GM23338 (cell line): Measurements from ENCODE around the gene IQCK. TPM values are rescaled to one million over a fixed set of nuclear protein-coding genes. Genes with fewer than 3 reads are reported as not detected.
A peak's percentile ranks its signal among the peaks of the same experiment; 100 is the strongest.

ENCODE experiments used
- ATAC-seq: fragments of 200-7000 bp; cut with Tn5 transposase; 3 replicates; pipeline ENCODE4 v1.9.1; 2020
- DNase-seq: peaks from one replicate; pipeline ENCODE4 v3.0.0-alpha.2; 2015; ENCODE audit warnings: low spot score
- H2AFZ ChIP-seq: fragments of 200-600 bp; sonication (generic); 2 replicates; pipeline ENCODE4 v1.8.0; 2016; ENCODE audit warnings: antibody characterized with exemption, mild to moderate bottlenecking, moderate library complexity
- H3F3A ChIP-seq: fragments of 200-600 bp; sonication (generic); replicated peaks from 2 replicates; pipeline ENCODE4 v1.8.0; 2017; ENCODE audit warnings: antibody characterized with exemption, mixed run types, low read depth
- H3K27ac ChIP-seq: fragments of 200-600 bp; sonication (generic); 2 replicates; pipeline ENCODE4 v1.6.1; 2016; ENCODE audit warnings: low read depth
- H3K27me3 ChIP-seq: fragments of 200-600 bp; sonication (generic); 2 replicates; pipeline ENCODE4 v1.8.0; 2016; ENCODE audit warnings: mild to moderate bottlenecking, mixed run types, moderate library complexity; ENCODE audit not compliant: insufficient read depth
- H3K36me3 ChIP-seq: fragments of 200-600 bp; sonication (generic); 2 replicates; pipeline ENCODE4 v1.8.0; 2016; ENCODE audit warnings: mild to moderate bottlenecking; ENCODE audit not compliant: insufficient read depth
- H3K4me1 ChIP-seq: fragments of 200-600 bp; sonication (generic); 2 replicates; pipeline ENCODE4 v1.8.0; 2016; ENCODE audit warnings: mild to moderate bottlenecking, moderate library complexity; ENCODE audit not compliant: insufficient read depth
- H3K4me2 ChIP-seq: fragments of 200-600 bp; sonication (generic); 2 replicates; pipeline ENCODE4 v1.7.1; 2017; ENCODE audit warnings: mixed run types
- H3K4me3 ChIP-seq: fragments of 200-600 bp; sonication (generic); 2 replicates; pipeline ENCODE4 v1.6.1; 2016; ENCODE audit warnings: mixed run types
- H3K79me2 ChIP-seq: fragments of 200-600 bp; sonication (generic); replicated peaks from 2 replicates; pipeline ENCODE4 v1.8.0; 2017; ENCODE audit warnings: mild to moderate bottlenecking; ENCODE audit not compliant: insufficient read depth
- H3K9me2 ChIP-seq: fragments of 200-600 bp; sonication (generic); 2 replicates; pipeline ENCODE4 v1.8.0; 2017; ENCODE audit not compliant: insufficient read depth
- H4K20me1 ChIP-seq: fragments of 200-600 bp; sonication (generic); replicated peaks from 2 replicates; pipeline ENCODE4 v1.8.0; 2017; ENCODE audit warnings: mild to moderate bottlenecking; ENCODE audit not compliant: insufficient read depth
- H3K27ac Mint-ChIP-seq: 2 replicates; pipeline ENCODE4 v1.8.0; 2020; ENCODE audit warnings: inconsistent platforms, mild to moderate bottlenecking, moderate library complexity, mixed read lengths
- H3K27me3 Mint-ChIP-seq: 3 replicates; pipeline ENCODE4 v1.8.0; 2022; ENCODE audit warnings: low read depth, mild to moderate bottlenecking, moderate library complexity, mixed read lengths, inconsistent platforms; ENCODE audit not compliant: insufficient read depth, poor library complexity
- H3K36me3 Mint-ChIP-seq: 3 replicates; pipeline ENCODE4 v1.8.0; 2021; ENCODE audit warnings: low read depth, mild to moderate bottlenecking, inconsistent platforms, moderate library complexity, mixed read lengths
- H3K4me1 Mint-ChIP-seq: 3 replicates; pipeline ENCODE4 v1.8.0; 2020; ENCODE audit warnings: mild to moderate bottlenecking, inconsistent platforms, mixed read lengths
- H3K4me3 Mint-ChIP-seq: 3 replicates; pipeline ENCODE4 v1.8.0; 2021; ENCODE audit warnings: moderate library complexity, mild to moderate bottlenecking, inconsistent platforms, mixed read lengths
- H3K9me3 Mint-ChIP-seq: 3 replicates; pipeline ENCODE4 v1.8.0; 2020; ENCODE audit warnings: moderate library complexity, mild to moderate bottlenecking, inconsistent platforms, mixed read lengths
- ETS1 ChIP-seq: IDR thresholded peaks from 2 replicates; pipeline ENCODE4 v1.6.1; 2016; ENCODE audit warnings: antibody characterized with exemption
- EZH2 ChIP-seq: fragments of 200-600 bp; sonication (generic); IDR thresholded peaks from one replicate; pipeline ENCODE4 v1.8.0; 2017; ENCODE audit warnings: antibody characterized with exemption, mild to moderate bottlenecking, low read depth; ENCODE audit not compliant: unreplicated experiment
- NANOG ChIP-seq: IDR thresholded peaks from 2 replicates; pipeline ENCODE4 v1.6.1; 2016; ENCODE audit warnings: antibody characterized with exemption, borderline replicate concordance
- STAT1 ChIP-seq: IDR thresholded peaks from one replicate; pipeline ENCODE4 v1.6.1; 2016; ENCODE audit warnings: antibody characterized with exemption; ENCODE audit not compliant: unreplicated experiment
- ZNF114 ChIP-seq: fragments of 250-450 bp; sonication (Bioruptor Pico); IDR thresholded peaks from 2 replicates; pipeline ENCODE4 v1.5.0; 2020; ENCODE audit warnings: mild to moderate bottlenecking, moderate library complexity
- polyA plus RNA-seq: library from polyadenylated mRNA; unstranded; fragments of >200 nt; fragmentation: Nextera tagmentation; extraction: Ambion mirVana; gene quantifications from 2 replicates; pipeline ENCODE4 v1.2.1, GENCODE V29; 2016
- total RNA-seq: library from RNA; depleted of rRNA; stranded (reverse); fragments of >200 nt; shearing (Covaris generic); gene quantifications from 2 replicates; pipeline ENCODE4 v1.2.3, GENCODE V29; 2014
- TF ChIP-seq, protein P1 (sequence below): IDR thresholded peaks from one replicate; pipeline ENCODE4 v1.6.1; 2018; ENCODE audit warnings: antibody characterized with exemption; ENCODE audit not compliant: unreplicated experiment
- TF ChIP-seq, protein P2 (sequence below), 2 experiments: fragments of 200-600 bp in 1 of 2; sonication (generic) in 1 of 2; conservative IDR thresholded peaks; 2 replicates each; pipeline versions ENCODE4 v1.5.1 to v1.6.1; 2016 to 2017; ENCODE audit warnings: antibody characterized with exemption in 2 of 2, low read depth in 2 of 2, mild to moderate bottlenecking in 2 of 2, moderate library complexity in 1 of 2

The IQCK gene
- total and polyA plus RNA-seq, 2 experiments from 2014 or later = 7.6 to 10.0 TPM

DNA sequence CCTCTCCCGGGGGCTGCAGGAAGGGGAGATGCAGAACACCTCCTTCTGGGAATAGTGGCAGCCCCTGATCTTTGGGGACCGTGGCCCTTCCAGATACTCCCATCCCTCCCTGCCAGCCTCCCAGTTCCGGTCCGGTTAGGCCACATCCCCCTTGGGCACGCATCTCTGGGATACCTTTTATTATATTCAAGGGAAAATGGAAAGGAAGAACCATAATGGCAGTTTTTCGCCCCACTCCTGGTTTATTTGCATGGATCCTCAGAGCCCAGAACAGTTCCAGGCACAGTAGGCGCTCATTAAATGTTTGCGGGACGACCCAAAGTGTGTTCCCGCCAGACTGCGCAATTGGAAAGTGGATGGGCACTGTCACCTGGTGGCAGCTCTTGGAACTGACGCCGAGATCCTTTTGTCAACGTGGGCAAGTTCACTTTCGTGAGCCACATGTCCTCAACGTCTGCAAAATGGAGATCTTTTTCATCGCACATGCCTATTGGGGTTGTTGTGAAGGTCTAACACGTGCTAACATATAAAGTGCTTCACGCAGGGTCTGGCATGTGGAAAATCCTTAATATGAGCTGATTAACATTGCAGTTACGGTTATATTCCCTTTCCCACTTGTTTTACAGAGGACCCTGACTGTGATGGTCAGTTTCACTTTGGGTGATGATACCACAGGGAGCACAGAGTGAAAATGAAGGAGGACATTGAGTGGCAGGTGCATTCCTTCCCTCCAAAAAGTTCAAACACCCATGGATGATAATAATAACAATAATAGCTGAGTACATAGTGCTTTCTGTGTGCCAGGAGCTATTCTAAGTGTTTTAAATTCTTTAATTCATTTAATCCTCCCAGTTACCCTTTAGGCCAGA lies 168.2 kb downstream of the IQCK start:
- H3K4me1 Mint-ChIP-seq = peaks cover 16% of the 10 kb centered on the region
- no peak overlapping the region for H3K27ac Mint-ChIP-seq
- no peaks in the 10 kb centered on the region for H3K36me3 ChIP-seq
- TF ChIP-seq STAT1 (no peak), ETS1 (no peak), ZNF114 (CRISPR knock-in tag) (no peak), EZH2 (no peak), NANOG (no peak)
- TF ChIP-seq, protein P1, sequence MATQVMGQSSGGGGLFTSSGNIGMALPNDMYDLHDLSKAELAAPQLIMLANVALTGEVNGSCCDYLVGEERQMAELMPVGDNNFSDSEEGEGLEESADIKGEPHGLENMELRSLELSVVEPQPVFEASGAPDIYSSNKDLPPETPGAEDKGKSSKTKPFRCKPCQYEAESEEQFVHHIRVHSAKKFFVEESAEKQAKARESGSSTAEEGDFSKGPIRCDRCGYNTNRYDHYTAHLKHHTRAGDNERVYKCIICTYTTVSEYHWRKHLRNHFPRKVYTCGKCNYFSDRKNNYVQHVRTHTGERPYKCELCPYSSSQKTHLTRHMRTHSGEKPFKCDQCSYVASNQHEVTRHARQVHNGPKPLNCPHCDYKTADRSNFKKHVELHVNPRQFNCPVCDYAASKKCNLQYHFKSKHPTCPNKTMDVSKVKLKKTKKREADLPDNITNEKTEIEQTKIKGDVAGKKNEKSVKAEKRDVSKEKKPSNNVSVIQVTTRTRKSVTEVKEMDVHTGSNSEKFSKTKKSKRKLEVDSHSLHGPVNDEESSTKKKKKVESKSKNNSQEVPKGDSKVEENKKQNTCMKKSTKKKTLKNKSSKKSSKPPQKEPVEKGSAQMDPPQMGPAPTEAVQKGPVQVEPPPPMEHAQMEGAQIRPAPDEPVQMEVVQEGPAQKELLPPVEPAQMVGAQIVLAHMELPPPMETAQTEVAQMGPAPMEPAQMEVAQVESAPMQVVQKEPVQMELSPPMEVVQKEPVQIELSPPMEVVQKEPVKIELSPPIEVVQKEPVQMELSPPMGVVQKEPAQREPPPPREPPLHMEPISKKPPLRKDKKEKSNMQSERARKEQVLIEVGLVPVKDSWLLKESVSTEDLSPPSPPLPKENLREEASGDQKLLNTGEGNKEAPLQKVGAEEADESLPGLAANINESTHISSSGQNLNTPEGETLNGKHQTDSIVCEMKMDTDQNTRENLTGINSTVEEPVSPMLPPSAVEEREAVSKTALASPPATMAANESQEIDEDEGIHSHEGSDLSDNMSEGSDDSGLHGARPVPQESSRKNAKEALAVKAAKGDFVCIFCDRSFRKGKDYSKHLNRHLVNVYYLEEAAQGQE = no peak
- TF ChIP-seq, protein P2, sequence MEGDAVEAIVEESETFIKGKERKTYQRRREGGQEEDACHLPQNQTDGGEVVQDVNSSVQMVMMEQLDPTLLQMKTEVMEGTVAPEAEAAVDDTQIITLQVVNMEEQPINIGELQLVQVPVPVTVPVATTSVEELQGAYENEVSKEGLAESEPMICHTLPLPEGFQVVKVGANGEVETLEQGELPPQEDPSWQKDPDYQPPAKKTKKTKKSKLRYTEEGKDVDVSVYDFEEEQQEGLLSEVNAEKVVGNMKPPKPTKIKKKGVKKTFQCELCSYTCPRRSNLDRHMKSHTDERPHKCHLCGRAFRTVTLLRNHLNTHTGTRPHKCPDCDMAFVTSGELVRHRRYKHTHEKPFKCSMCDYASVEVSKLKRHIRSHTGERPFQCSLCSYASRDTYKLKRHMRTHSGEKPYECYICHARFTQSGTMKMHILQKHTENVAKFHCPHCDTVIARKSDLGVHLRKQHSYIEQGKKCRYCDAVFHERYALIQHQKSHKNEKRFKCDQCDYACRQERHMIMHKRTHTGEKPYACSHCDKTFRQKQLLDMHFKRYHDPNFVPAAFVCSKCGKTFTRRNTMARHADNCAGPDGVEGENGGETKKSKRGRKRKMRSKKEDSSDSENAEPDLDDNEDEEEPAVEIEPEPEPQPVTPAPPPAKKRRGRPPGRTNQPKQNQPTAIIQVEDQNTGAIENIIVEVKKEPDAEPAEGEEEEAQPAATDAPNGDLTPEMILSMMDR (conservative IDR thresholded peaks at IDR 0.05; ENCODE audit: low read depth in 2 of 2) = peak; percentile 99
- H4K20me1 ChIP-seq = no peaks in the 10 kb centered on the region
- peaks cover 5% of the 10 kb centered on the region; the same call in 1 of the 3 replicates for H3K9me3 Mint-ChIP-seq
- no peak overlapping the region for H3K4me2 ChIP-seq
- H3K4me3 ChIP-seq = no peak overlapping the region; the same call in 1 of the 2 replicates
- DNase-seq (peak; percentile 91), ATAC-seq (peak; percentile 14)
- peaks cover 4% of the 10 kb centered on the region for H3K4me1 ChIP-seq
- H3K4me3 Mint-ChIP-seq = peak overlapping the region; percentile 68; the same call in 2 of the 3 replicates
- peaks cover 19% of the 10 kb centered on the region for H3K79me2 ChIP-seq
- H2AFZ ChIP-seq = peak overlapping the region; percentile 88
- H3K9me2 ChIP-seq = no peaks in the 10 kb centered on the region
- H3K27me3 Mint-ChIP-seq = peaks cover 20% of the 10 kb centered on the region
- peaks cover 11% of the 10 kb centered on the region for H3K36me3 Mint-ChIP-seq
- H3K27ac ChIP-seq = no peak overlapping the region
- peaks cover 8% of the 10 kb centered on the region for H3F3A ChIP-seq
- peaks cover 12% of the 10 kb centered on the region for H3K27me3 ChIP-seq
